HG02840 (cell line): ENCODE measurements around the gene TTC17.

Experiments used
- ATAC-seq: cut with Tn5 transposase; IDR thresholded peaks from one replicate; pipeline ENCODE4 v1.9.1; 2021; ENCODE audit warnings: mild to moderate bottlenecking, moderate library complexity, moderate number of reproducible peaks; ENCODE audit not compliant: unreplicated experiment, low FRiP score

Gene TTC17

DNA sequence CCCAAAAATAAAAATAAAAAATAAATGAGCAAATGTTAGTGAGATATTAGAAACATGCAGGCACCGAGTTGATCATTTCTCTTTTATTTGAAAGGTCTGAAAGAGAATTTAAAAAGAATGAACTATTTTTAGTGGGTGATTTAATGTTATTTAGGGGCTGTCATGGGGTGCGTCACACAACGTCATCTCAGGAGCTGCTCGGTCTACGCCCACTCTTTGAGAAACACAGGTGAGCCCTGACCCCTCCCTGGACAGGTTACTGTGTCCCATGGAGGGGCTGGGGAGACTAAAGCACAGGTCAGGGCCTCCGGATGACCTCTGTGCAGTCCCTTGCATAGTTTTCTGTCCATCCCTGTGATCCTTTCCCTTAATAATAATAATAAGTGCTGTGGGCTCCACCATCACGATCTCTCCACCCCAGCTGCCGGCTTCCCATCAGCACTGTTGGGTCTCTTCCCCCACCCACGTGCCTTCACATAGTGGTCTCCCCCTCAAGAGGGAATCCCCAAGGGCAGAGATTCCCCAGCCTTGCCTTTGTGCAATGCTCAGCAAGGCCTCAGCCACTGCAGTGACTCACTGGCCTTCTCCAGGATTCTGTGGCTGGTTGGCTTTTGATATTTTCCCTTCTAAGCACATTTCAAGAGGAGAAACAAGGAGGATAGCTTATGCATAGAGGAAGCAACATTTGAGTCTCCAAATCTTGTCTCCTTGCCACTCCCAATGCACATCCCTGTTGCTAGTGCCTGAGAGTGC lies 159.9 kb downstream of the TTC17 start:
- no peak for ATAC-seq

DNA sequence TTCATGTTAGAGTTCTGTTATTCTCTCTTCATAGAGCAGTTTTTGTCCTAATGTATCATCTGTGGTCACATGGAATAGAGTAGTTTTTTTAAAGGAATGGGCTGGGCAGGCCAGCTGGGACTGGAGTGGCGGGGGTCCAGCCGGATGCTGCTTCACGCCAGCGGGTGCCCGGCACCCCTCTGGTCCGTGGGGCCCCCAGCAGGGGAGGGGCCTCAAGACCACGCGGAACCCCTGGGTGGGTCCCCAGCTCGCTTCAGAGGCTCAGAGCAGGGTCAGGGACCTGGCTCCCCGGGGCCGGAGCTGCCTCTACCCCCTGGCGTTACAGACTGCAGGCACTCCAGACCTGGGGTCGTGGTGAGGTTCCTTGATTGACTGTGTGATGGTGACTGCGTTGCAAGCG lies 162.8 kb downstream of the TTC17 start:
- no peak for ATAC-seq

DNA sequence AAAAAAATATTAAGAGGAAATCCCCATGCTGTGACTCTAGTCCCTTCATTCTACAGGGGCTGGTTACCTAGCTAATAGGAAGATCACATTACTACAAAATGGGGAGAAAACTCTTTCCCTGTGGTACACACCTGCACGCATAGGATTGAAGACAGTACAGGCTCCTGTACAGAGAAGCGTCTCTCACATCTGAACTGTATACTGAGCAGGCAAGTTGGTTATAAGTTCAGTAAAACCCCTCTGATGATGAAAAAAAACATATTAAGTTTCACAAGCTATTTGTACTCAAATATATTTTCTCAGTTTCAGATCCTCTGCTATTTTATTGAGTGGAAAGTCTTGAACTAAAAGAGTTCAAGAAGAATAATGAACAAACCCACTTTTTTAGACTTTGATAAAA lies 164.9 kb downstream of the TTC17 start:
- ATAC-seq = no peak

DNA sequence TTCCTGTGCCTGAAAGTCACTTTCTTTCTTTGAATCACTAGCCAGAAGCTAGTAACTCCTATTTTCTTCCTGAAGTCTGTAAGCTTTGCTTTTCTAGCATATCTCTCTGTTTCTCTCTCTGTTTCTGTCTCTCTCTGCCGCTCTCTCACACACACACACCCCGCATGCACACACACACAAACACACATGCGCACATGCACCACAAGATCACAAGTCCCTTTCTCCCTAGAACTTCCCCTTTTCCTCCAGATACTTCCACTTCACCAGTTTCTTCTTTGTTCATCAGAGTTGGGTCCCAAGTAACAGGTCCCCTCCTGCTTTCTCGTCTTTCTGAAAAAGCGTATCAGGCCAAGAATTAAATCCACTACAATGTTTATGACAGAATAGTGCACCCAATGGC lies 173.3 kb downstream of the TTC17 start:
- no peak for ATAC-seq

DNA sequence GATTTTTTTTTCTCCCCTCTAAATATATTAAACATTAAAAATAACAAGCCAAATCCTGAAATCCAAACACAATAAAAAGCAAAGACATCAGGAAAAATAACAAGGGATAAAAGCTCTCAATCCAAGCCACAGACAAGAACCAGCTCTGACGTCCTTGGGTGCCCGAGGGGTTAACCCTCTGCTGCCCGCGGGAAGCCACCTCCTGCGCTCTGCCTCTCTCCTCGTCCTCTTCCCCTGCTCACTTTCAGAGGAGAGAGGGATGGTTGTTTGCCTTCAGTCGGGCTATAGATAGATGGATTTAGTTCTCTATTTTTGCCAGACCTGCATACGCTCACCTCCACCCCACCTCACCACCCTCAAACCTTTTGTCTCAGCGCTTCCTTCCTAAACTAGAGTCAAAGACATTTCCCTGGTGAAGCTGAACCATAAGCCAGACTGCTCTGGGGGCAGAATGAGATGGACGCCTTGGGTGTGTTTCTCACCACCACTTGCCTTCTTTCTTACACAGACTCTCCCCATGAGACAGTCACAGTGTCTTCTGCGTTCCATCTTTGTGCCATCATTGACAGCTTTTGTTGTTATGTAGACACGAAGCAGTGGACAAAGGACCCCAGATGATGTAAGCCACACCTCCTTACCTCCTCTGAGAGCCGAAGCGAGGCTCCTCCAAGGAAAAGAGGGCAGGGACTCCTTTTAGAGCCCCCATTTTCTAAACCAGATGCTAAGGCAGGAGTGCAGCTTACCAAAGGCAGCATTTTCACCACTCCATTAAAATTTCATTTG lies 179.3 kb downstream of the TTC17 start:
- ATAC-seq = no peak

DNA sequence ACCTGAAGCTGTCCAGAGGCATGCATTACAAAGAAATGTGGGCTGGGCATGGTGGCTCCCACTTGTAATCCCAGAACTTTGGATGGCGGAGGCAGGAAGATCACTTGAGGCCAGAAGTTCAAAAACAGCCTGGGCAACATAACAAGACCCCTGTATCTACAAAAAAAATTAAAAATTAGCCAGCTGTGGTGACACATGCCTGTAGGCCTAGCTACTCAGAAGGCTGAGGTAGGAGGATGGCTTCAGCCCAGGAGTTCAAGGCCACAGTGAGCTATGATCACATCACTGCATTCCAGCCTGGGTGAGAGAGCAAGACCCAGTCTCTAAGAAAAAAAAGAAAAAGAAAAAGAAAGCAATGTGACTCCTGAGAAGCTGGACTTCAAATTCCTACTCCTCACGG lies 183.3 kb downstream of the TTC17 start:
- ATAC-seq = no peak

DNA sequence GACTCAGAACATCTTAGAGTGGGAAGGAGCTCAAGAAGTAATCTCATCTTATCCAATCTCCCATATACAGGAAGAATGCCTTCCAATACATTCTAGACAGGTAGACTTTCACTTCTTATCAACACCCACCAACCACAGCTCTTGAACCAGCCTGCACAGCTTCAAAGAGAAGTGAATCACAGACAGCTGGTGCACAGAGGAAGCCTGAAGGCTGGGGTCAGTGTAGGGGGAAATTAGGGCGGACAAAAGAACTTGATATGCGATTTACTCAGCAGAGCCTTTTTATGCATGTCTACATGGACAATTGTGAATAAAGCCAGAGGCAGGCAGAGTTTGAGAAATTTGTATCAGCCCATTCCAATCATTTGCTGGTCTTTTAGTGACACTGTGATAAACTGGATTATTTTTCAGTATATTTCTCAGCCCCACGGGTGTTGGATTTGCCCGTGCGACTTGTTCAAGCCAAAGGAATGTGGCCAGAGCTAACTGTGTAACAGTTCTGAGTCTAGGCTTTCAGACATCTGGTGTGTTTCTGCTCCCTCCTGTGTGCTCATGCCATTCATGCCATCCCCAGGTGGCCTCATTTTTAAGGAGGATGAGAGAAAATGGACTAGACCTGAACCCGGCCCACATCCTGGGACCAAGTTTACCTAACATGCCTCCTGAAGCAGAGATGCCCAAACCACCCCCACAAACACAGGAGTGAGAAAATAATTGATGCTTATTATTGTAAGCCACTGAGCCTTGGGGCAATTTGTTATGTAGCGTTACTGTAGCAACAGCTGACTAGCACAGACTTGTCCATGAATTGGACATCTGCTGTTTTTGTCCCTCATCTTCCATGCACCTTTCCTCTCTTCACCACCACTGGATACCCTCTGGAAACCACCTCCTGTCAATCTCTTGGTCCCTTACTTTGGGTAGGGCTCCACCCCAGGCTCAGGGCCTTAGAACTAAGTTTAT lies 184.3 kb downstream of the TTC17 start:
- no peak for ATAC-seq
